HEK293 (cell line): Measurements from ENCODE around the gene CD276.

Experiments
- CTCF ChIP-seq: fragments of 450-650 bp; formaldehyde crosslinking; IDR thresholded peaks from 2 replicates; pipeline ENCODE4 v1.5.1; 2016; ENCODE audit warnings: missing biosample characterization, missing genetic modification characterization
- FEZF1 ChIP-seq: fragments of 450-650 bp; formaldehyde crosslinking; IDR thresholded peaks from 2 replicates; pipeline ENCODE4 v1.5.1; 2016; ENCODE audit warnings: missing biosample characterization, missing genetic modification characterization
- REPIN1 ChIP-seq: fragments of 450-650 bp; formaldehyde crosslinking; IDR thresholded peaks from 2 replicates; pipeline ENCODE4 v1.5.1; 2017; ENCODE audit warnings: missing biosample characterization, missing genetic modification characterization, low read depth
- ZBTB17 ChIP-seq: fragments of 450-650 bp; formaldehyde crosslinking; IDR thresholded peaks from 2 replicates; pipeline ENCODE4 v1.5.1; 2016; ENCODE audit warnings: missing biosample characterization, missing genetic modification characterization
- ZNF10 ChIP-seq: fragments of 450-650 bp; formaldehyde crosslinking; IDR thresholded peaks from 2 replicates; pipeline ENCODE4 v1.5.1; 2017; ENCODE audit warnings: missing biosample characterization, missing genetic modification characterization
- ZNF398 ChIP-seq: fragments of 450-650 bp; formaldehyde crosslinking; IDR thresholded peaks from 2 replicates; pipeline ENCODE4 v1.5.1; 2017; ENCODE audit warnings: missing biosample characterization, missing genetic modification characterization
- ZNF530 ChIP-seq: fragments of 450-650 bp; formaldehyde crosslinking; IDR thresholded peaks from 2 replicates; pipeline ENCODE4 v1.5.1; 2016; ENCODE audit warnings: low read depth, missing biosample characterization, missing genetic modification characterization
- ZNF548 ChIP-seq: fragments of 450-650 bp; formaldehyde crosslinking; IDR thresholded peaks from 2 replicates; pipeline ENCODE4 v1.5.1; 2016; ENCODE audit warnings: missing biosample characterization, missing genetic modification characterization
- ZNF670 ChIP-seq: fragments of 450-650 bp; formaldehyde crosslinking; IDR thresholded peaks from 2 replicates; pipeline ENCODE4 v1.5.1; 2016; ENCODE audit warnings: missing biosample characterization, missing genetic modification characterization, low read depth
- ZNF707 ChIP-seq: fragments of 450-650 bp; formaldehyde crosslinking; IDR thresholded peaks from 2 replicates; pipeline ENCODE4 v1.5.1; 2016; ENCODE audit warnings: missing biosample characterization, missing genetic modification characterization
- ZSCAN5A ChIP-seq: fragments of 450-650 bp; formaldehyde crosslinking; IDR thresholded peaks from 2 replicates; pipeline ENCODE4 v1.5.1; 2016; ENCODE audit warnings: missing biosample characterization, missing genetic modification characterization
- TF ChIP-seq, protein P1 (sequence below): fragments of 450-650 bp; formaldehyde crosslinking; IDR thresholded peaks from 2 replicates; pipeline ENCODE4 v1.5.1; 2016; ENCODE audit warnings: missing biosample characterization, missing genetic modification characterization, borderline replicate concordance
- TF ChIP-seq, protein P2 (sequence below): fragments of 450-650 bp; formaldehyde crosslinking; IDR thresholded peaks from 2 replicates; pipeline ENCODE4 v1.5.1; 2017; ENCODE audit warnings: missing biosample characterization, missing genetic modification characterization
- TF ChIP-seq, protein P3 (sequence below): fragments of 450-650 bp; formaldehyde crosslinking; IDR thresholded peaks from 2 replicates; pipeline ENCODE4 v1.5.1; 2016; ENCODE audit warnings: missing biosample characterization, missing genetic modification characterization

DNA sequence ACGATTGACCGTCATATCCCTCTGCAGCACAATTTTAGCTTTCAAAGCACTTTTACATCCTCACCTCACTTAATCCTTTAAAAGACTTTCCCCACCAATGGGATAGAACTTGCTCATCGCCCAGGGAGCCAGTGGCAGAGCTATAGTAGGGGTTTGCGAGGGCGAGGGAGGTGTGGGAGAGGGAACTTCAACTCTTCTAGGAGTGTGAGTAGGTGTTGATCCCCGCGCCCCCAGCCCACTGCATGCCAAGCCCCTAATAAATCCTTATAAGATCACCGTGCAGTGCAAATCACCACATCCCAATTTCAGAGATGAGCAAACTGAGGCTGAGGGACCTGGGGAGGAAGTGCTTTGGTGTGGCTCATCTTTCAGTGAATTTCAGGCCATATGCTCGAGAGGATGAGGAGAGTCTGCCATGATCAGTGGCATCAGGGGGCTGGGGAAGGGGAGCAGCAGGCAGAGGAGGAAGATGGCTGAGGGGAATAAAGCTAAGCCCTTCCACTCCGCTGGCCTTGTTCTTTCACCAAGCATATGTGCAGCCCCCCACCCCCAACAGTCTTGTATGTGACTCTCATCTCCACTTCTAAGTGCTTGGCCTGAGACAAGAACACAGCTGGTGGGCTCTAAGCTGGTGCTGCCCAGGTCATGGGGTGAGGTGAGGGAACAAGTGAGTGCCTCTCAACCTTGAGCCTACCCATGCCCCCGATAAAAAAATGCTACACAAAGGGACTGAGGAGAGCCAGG is 63.8 kb downstream of the CD276 start:
- no peak for TF ChIP-seq ZNF10
- no peak for TF ChIP-seq CTCF (tag by site-specific recombination)
- no peak for TF ChIP-seq ZBTB17
- no peak for TF ChIP-seq ZNF398
- TF ChIP-seq ZNF707 (tag by site-specific recombination): no peak
- TF ChIP-seq, protein P1, sequence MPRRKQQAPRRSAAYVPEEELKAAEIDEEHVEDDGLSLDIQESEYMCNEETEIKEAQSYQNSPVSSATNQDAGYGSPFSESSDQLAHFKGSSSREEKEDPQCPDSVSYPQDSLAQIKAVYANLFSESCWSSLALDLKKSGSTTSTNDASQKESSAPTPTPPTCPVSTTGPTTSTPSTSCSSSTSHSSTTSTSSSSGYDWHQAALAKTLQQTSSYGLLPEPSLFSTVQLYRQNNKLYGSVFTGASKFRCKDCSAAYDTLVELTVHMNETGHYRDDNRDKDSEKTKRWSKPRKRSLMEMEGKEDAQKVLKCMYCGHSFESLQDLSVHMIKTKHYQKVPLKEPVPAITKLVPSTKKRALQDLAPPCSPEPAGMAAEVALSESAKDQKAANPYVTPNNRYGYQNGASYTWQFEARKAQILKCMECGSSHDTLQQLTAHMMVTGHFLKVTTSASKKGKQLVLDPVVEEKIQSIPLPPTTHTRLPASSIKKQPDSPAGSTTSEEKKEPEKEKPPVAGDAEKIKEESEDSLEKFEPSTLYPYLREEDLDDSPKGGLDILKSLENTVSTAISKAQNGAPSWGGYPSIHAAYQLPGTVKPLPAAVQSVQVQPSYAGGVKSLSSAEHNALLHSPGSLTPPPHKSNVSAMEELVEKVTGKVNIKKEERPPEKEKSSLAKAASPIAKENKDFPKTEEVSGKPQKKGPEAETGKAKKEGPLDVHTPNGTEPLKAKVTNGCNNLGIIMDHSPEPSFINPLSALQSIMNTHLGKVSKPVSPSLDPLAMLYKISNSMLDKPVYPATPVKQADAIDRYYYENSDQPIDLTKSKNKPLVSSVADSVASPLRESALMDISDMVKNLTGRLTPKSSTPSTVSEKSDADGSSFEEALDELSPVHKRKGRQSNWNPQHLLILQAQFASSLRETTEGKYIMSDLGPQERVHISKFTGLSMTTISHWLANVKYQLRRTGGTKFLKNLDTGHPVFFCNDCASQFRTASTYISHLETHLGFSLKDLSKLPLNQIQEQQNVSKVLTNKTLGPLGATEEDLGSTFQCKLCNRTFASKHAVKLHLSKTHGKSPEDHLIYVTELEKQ: no peak
- TF ChIP-seq REPIN1 (tag by site-specific recombination): no peak
- TF ChIP-seq ZNF548: no peak
- TF ChIP-seq, protein P2, sequence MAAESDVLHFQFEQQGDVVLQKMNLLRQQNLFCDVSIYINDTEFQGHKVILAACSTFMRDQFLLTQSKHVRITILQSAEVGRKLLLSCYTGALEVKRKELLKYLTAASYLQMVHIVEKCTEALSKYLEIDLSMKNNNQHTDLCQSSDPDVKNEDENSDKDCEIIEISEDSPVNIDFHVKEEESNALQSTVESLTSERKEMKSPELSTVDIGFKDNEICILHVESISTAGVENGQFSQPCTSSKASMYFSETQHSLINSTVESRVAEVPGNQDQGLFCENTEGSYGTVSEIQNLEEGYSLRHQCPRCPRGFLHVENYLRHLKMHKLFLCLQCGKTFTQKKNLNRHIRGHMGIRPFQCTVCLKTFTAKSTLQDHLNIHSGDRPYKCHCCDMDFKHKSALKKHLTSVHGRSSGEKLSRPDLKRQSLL (tag by site-specific recombination): no peak
- TF ChIP-seq ZSCAN5A: no peak
- TF ChIP-seq FEZF1 (tag by site-specific recombination): no peak
- TF ChIP-seq, protein P3, sequence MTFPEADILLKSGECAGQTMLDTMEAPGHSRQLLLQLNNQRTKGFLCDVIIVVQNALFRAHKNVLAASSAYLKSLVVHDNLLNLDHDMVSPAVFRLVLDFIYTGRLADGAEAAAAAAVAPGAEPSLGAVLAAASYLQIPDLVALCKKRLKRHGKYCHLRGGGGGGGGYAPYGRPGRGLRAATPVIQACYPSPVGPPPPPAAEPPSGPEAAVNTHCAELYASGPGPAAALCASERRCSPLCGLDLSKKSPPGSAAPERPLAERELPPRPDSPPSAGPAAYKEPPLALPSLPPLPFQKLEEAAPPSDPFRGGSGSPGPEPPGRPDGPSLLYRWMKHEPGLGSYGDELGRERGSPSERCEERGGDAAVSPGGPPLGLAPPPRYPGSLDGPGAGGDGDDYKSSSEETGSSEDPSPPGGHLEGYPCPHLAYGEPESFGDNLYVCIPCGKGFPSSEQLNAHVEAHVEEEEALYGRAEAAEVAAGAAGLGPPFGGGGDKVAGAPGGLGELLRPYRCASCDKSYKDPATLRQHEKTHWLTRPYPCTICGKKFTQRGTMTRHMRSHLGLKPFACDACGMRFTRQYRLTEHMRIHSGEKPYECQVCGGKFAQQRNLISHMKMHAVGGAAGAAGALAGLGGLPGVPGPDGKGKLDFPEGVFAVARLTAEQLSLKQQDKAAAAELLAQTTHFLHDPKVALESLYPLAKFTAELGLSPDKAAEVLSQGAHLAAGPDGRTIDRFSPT (tag by site-specific recombination): no peak
- no peak for TF ChIP-seq ZNF670 (tag by site-specific recombination)
- no peak for TF ChIP-seq ZNF530 (tag by site-specific recombination)
